HEK293 (cell line): Measurements from ENCODE around the gene MYBPC3.

ENCODE experiments used
- CTCF ChIA-PET: fragments of 350-600 bp; formaldehyde crosslinking; extraction: SDS; loops from one replicate; lab custom pipeline; 2021; ENCODE audit warnings: antibody characterized with exemption; lab: Yijun Ruan, JAX
- POLR2A ChIA-PET: fragments of 300-600 bp; formaldehyde crosslinking; extraction: SDS; loops from one replicate; lab custom pipeline; 2020; ENCODE audit warnings: antibody characterized with exemption, inconsistent platforms; lab: Yijun Ruan, JAX
- H3K27ac ChIP-seq: fragments of 200-500 bp; sonication (Bioruptor generic); 2 replicates; pipeline ENCODE4 v1.5.1; 2014; ENCODE audit warnings: low read depth, low read length, control low read depth, inconsistent platforms; ENCODE audit errors: extremely low read depth
- H3K36me3 ChIP-seq, 2 experiments: fragments of 200-500 bp in 1 of 2; sonication (Bioruptor generic) in 1 of 2; 1 replicate in 1 of 2; 2 replicates in 1 of 2; pipeline ENCODE4 v1.5.1; 2014 to 2017; ENCODE audit warnings: inconsistent platforms in 2 of 2, low read length in 2 of 2; ENCODE audit not compliant: control insufficient read depth in 2 of 2, insufficient read depth in 1 of 2
- H3K4me1 ChIP-seq: fragments of 200-500 bp; sonication (Bioruptor generic); 2 replicates; pipeline ENCODE4 v1.5.1; 2014; ENCODE audit warnings: mild to moderate bottlenecking, low read length, inconsistent platforms; ENCODE audit not compliant: control insufficient read depth, insufficient read depth
- H3K4me3 ChIP-seq: 2 replicates; pipeline ENCODE4 v1.5.1; 2011; ENCODE audit warnings: low read depth, mild to moderate bottlenecking, control low read depth, low read length, moderate library complexity
- H3K9me3 ChIP-seq: fragments of 200-500 bp; sonication (Bioruptor generic); 2 replicates; pipeline ENCODE4 v1.5.1; 2014; ENCODE audit warnings: low read depth, low read length, inconsistent platforms; ENCODE audit not compliant: control insufficient read depth, insufficient read depth
- GLIS2 ChIP-seq: fragments of 450-650 bp; formaldehyde crosslinking; IDR thresholded peaks from 2 replicates; pipeline ENCODE4 v1.5.1; 2016; ENCODE audit warnings: missing biosample characterization, missing genetic modification characterization
- INSM2 ChIP-seq: fragments of 450-650 bp; formaldehyde crosslinking; IDR thresholded peaks from 2 replicates; pipeline ENCODE4 v1.5.1; 2016; ENCODE audit warnings: missing biosample characterization, missing genetic modification characterization
- MEIS1 ChIP-seq: sonication (generic); formaldehyde crosslinking; IDR thresholded peaks from 2 replicates; pipeline ENCODE4 v1.8.1; 2022; ENCODE audit warnings: missing genetic modification reagents, mild to moderate bottlenecking, borderline replicate concordance
- MZF1 ChIP-seq: fragments of 450-650 bp; formaldehyde crosslinking; IDR thresholded peaks from 2 replicates; pipeline ENCODE4 v1.5.1; 2017; ENCODE audit warnings: missing biosample characterization, missing genetic modification characterization, borderline replicate concordance
- RBAK ChIP-seq: fragments of 450-650 bp; formaldehyde crosslinking; IDR thresholded peaks from 2 replicates; pipeline ENCODE4 v1.5.1; 2016; ENCODE audit warnings: missing biosample characterization, missing genetic modification characterization
- ZBTB26 ChIP-seq: fragments of 450-650 bp; formaldehyde crosslinking; optimal IDR thresholded peaks from 2 replicates; pipeline ENCODE3; 2016; ENCODE audit warnings: missing biosample characterization, mild to moderate bottlenecking, missing genetic modification characterization
- ZNF175 ChIP-seq: fragments of 450-650 bp; formaldehyde crosslinking; IDR thresholded peaks from 2 replicates; pipeline ENCODE4 v1.5.1; 2016; ENCODE audit warnings: missing biosample characterization, missing genetic modification characterization
- ZNF202 ChIP-seq: fragments of 450-650 bp; formaldehyde crosslinking; IDR thresholded peaks from 2 replicates; pipeline ENCODE4 v1.5.1; 2016; ENCODE audit warnings: missing biosample characterization, missing genetic modification characterization, borderline replicate concordance
- ZNF221 ChIP-seq: fragments of 450-650 bp; formaldehyde crosslinking; IDR thresholded peaks from 2 replicates; pipeline ENCODE4 v1.5.1; 2017; ENCODE audit warnings: missing biosample characterization, missing genetic modification characterization, borderline replicate concordance
- ZNF341 ChIP-seq: fragments of 450-650 bp; formaldehyde crosslinking; IDR thresholded peaks from 2 replicates; pipeline ENCODE4; 2016; ENCODE audit warnings: low read depth, missing biosample characterization, missing genetic modification characterization
- ZNF426 ChIP-seq: fragments of 450-650 bp; formaldehyde crosslinking; IDR thresholded peaks from 2 replicates; pipeline ENCODE4 v1.5.1; 2017; ENCODE audit warnings: missing biosample characterization, missing genetic modification characterization, mild to moderate bottlenecking, inconsistent platforms, moderate library complexity
- ZNF510 ChIP-seq: fragments of 450-650 bp; formaldehyde crosslinking; IDR thresholded peaks from 2 replicates; pipeline ENCODE4 v1.5.1; 2018; ENCODE audit warnings: mild to moderate bottlenecking, missing genetic modification characterization, missing biosample characterization; ENCODE audit not compliant: insufficient replicate concordance
- ZNF555 ChIP-seq: fragments of 450-650 bp; formaldehyde crosslinking; conservative IDR thresholded peaks from 2 replicates; pipeline ENCODE4 v1.5.1; 2017; ENCODE audit warnings: missing biosample characterization, mild to moderate bottlenecking, missing genetic modification characterization, inconsistent platforms
- ZNF645 ChIP-seq: fragments of 450-650 bp; formaldehyde crosslinking; IDR thresholded peaks from 2 replicates; pipeline ENCODE4; 2016; ENCODE audit warnings: missing biosample characterization, missing genetic modification characterization
- ZNF670 ChIP-seq: fragments of 450-650 bp; formaldehyde crosslinking; IDR thresholded peaks from 2 replicates; pipeline ENCODE4 v1.5.1; 2016; ENCODE audit warnings: missing biosample characterization, missing genetic modification characterization, low read depth
- ZSCAN5A ChIP-seq: fragments of 450-650 bp; formaldehyde crosslinking; IDR thresholded peaks from 2 replicates; pipeline ENCODE4 v1.5.1; 2016; ENCODE audit warnings: missing biosample characterization, missing genetic modification characterization

MYBPC3 gene

GRCh38 chr11:47396049-47396320 is 43.5 kb upstream of the MYBPC3 start:
- ChIA-PET CTCF (no interaction called here), POLR2A (no interaction called here)
- no peak for TF ChIP-seq MEIS1 (CRISPR knock-in tag)
- no peak for TF ChIP-seq ZNF645 (tag by site-specific recombination)
- no peak for TF ChIP-seq ZBTB26 (tag by site-specific recombination)
- TF ChIP-seq ZNF510 (tag by site-specific recombination) = no peak
- no peak for TF ChIP-seq MZF1 (tag by site-specific recombination)
- no peak for TF ChIP-seq ZSCAN5A (tag by site-specific recombination)
- TF ChIP-seq ZNF175 (tag by site-specific recombination) = no peak
- TF ChIP-seq INSM2 (tag by site-specific recombination) = no peak
- TF ChIP-seq ZNF341 (tag by site-specific recombination) = no peak
- no peak for TF ChIP-seq ZNF670 (tag by site-specific recombination)
- no peak for TF ChIP-seq ZNF202 (tag by site-specific recombination)
- no peak for TF ChIP-seq ZNF426 (tag by site-specific recombination)
- TF ChIP-seq ZNF221 (tag by site-specific recombination) = no peak
- TF ChIP-seq RBAK (tag by site-specific recombination) = no peak
- Histone ChIP-seq H3K36me3 (no peaks in the 10 kb centered on the region), H3K4me1 (no peaks in the 10 kb centered on the region; the same call in 1 of the 2 replicates), H3K9me3 (no peaks in the 10 kb centered on the region), H3K27ac (no peak overlapping the region), H3K4me3 (no peak overlapping the region)

GRCh38 chr11:47395223-47396048 is 42.9 kb upstream of the MYBPC3 start:
- TF ChIP-seq GLIS2 (tag by site-specific recombination) (0 out of 2 replicates have a peak, but pooled peaks have one; percentile 9), ZNF555 (no peak)

More at GRCh38 chr11:47395223-47396048, 42.9 kb upstream of the MYBPC3 start:
- Histone ChIP-seq H3K27ac (no peak overlapping the region), H3K4me1 (no peaks in the 10 kb centered on the region), H3K9me3 (no peaks in the 10 kb centered on the region), H3K36me3 (no peaks in the 10 kb centered on the region), H3K4me3 (no peak overlapping the region)
- POLR2A ChIA-PET = no interaction called here
- CTCF ChIA-PET = no interaction called here
